ENCODE data around the gene CMSS1.

GRCh38 chr3:100155590-100155989 is 337.9 kb downstream of the CMSS1 start:
- TF ChIP-seq IRF3 (IDR thresholded peaks at IDR 0.05; ENCODE audit: low read depth, low read length) (no peak), POLR2AphosphoS5 (IDR thresholded peaks at IDR 0.05; ENCODE audit: low read depth, low read length) (no peak)

Data from SK-N-SH (cell line).